Activated T-helper 1 cell treated with anti-CD3 and anti-CD28 coated beads, Interleukin-12 subunit alpha, Interleukin-12 subunit beta, Interleukin-2, Interleukin-4 antibody, amounts not matched to agents 30 ng/mL and 10 ng/mL and 1 ng/mL, durations not matched to agents 14 hours and 24 hours and 36 hours (primary cell): Measurements from ENCODE around the gene PSORS1C2. TPM values are rescaled to one million over a fixed set of nuclear protein-coding genes. Genes with fewer than 3 reads are reported as not detected.

Experiments
- DNase-seq: peaks from one replicate; pipeline ENCODE4 v3.0.0; 2021; ENCODE audit warnings: low spot score
- H3K27ac Mint-ChIP-seq: one replicate; pipeline ENCODE4 v1.8.0; 2021; ENCODE audit warnings: mild to moderate bottlenecking, mixed read lengths
- H3K27me3 Mint-ChIP-seq: one replicate; pipeline ENCODE4 v1.8.0; 2022; ENCODE audit warnings: mild to moderate bottlenecking, moderate library complexity, mixed read lengths; ENCODE audit not compliant: insufficient read depth
- H3K36me3 Mint-ChIP-seq: one replicate; pipeline ENCODE4 v1.8.0; 2021; ENCODE audit warnings: low read depth, mixed read lengths
- H3K4me1 Mint-ChIP-seq: one replicate; pipeline ENCODE4 v1.8.0; 2021; ENCODE audit warnings: low read depth, mixed read lengths
- H3K4me3 Mint-ChIP-seq: one replicate; pipeline ENCODE4 v1.8.0; 2021; ENCODE audit warnings: mild to moderate bottlenecking, moderate library complexity, mixed read lengths
- H3K9me3 Mint-ChIP-seq: one replicate; pipeline ENCODE4 v1.8.0; 2021; ENCODE audit warnings: mixed read lengths
- intact Hi-C: fragments of 100-400 bp; cut with micrococcal nuclease; formaldehyde crosslinking; loops from one replicate; pipeline ENCODE4 v1.15.1; 2024
- total RNA-seq: library from RNA; stranded (reverse); gene quantifications from 2 replicates; pipeline ENCODE4 v1.2.3, GENCODE V29; 2022

PSORS1C2 gene
- total RNA-seq, 1 donor from 2014 or later = not detected

DNA sequence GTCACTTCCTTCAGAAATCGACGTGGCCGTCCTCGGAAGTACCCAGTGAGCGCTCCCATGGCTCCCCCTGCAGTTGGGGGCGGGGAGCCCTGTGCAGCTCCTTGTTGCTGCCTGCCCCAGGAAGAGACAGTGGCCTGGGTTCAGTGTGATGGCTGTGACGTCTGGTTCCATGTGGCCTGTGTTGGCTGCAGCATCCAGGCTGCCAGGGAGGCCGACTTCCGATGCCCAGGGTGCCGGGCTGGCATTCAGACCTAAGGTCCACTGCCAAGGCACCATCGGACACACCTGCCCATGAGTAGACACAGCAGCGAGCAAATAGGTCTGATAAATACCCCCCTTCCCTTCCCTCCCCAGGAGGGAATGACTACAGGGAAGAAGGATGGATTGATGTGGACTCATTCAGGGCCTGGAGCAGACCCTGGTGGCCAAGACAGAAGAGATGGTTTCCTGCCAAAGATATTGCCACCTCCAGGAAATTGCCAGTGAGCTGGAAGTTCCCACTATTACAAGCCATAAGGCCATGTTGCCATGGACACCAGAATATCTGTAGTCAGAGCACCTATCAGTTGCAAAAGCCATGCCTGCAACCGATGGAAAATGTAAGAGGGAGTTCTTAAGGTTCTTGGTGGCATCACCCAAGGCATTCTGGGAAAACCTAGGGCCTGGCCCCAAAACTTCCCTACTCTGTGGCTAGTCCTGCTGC, 23.7 kb upstream of the PSORS1C2 start:
- intact Hi-C loops = no loop called here
- Mint-ChIP-seq H3K27me3 (no peaks in the 10 kb centered on the region), H3K4me3 (no peak overlapping the region), H3K4me1 (peaks cover 32% of the 10 kb centered on the region), H3K9me3 (no peaks in the 10 kb centered on the region), H3K36me3 (peaks cover 24% of the 10 kb centered on the region), H3K27ac (no peak overlapping the region)
- DNase-seq = no peak

DNA sequence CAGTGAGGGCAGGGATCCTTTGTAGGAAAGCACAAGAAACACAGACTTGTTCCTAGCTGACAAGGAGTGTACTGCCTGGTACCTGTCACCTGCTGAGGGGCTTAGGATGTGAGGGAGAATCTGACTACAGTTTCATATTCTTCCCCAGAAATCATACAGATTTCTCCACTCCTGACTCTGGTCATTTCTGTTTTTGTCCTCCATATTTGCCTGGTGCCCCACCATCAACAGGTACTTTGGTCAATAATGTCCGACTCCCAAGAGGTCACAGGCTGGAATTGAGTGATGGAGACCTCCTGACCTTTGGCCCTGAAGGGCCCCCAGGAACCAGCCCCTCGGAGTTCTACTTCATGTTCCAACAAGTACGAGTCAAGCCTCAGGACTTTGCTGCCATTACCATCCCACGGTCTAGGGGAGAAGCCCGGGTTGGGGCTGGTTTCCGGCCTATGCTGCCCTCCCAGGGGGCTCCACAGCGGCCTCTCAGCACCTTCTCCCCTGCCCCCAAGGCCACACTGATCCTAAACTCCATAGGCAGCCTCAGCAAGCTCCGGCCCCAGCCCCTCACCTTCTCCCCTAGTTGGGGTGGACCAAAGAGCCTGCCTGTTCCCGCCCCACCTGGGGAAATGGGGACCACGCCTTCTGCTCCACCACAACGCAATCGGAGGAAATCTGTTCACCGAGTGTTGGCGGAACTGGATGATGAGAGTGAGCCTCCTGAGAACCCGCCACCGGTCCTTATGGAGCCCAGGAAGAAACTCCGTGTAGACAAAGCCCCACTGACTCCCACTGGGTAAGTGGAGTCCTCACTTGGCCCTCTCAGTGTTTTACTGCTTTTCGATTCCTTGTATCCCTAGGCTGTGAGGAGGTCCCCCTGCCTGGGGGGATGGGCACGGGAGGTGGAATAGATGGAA, 22.6 kb upstream of the PSORS1C2 start:
- H3K36me3 Mint-ChIP-seq = peaks cover 22% of the 10 kb centered on the region
- H3K27ac Mint-ChIP-seq = no peak overlapping the region
- H3K9me3 Mint-ChIP-seq = no peaks in the 10 kb centered on the region
- H3K27me3 Mint-ChIP-seq = no peaks in the 10 kb centered on the region
- no peak for DNase-seq
- intact Hi-C loops = no loop called here
- H3K4me3 Mint-ChIP-seq = peak overlapping the region; percentile 55
- peaks cover 41% of the 10 kb centered on the region for H3K4me1 Mint-ChIP-seq

DNA sequence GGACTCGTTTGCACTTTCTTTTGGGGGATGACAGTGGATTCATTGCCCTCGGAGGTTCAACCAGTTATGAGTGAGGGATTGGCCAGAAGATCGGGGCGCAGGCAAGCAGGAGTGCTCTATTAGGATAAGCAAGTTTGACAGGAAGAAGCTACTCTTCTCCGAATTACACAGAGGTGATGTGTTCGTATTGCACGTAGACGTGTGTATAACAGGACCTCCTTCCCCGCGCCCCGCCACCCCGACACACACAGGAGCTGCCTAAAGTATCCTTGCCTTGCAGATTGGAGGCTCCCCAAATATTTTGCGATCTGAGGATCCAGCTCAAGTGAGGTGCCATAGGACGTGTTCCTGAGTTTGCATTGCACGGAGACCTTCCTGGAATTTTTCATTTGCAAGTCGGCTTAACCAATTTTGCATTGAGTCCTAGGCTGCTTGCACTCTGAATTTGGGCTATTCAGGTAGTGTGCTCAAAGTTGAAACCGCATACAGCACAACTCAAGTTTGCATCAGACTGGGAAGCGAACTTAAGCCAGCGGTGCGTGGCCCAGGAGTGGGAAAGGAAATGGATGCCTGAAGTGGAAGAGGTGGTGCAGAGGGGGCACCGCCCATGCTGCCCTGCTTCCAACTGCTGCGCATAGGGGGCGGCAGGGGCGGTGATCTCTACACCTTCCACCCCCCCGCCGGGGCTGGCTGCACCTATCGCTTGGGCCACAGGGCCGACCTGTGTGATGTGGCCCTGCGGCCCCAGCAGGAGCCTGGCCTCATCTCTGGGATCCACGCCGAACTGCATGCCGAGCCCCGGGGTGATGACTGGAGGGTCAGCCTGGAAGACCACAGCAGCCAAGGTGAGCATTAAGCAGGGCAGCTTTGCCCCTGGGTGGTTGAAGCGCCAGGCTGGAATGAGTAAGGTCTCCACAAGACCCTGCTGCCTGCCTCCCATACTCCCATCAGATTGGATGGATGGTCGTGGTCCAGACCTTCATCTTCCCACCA, 20.3 kb upstream of the PSORS1C2 start:
- intact Hi-C loops = loop anchor here (1.0 to 5.0 kb wide), 17 partner anchors 22 to 1036 kb away; partner anchors contain the start of genes ABCF1, BAG6, DDX39B and GNL1
- Mint-ChIP-seq H3K9me3 (no peaks in the 10 kb centered on the region), H3K36me3 (peaks cover 31% of the 10 kb centered on the region), H3K4me3 (peak overlapping the region; percentile 82), H3K4me1 (peaks cover 32% of the 10 kb centered on the region), H3K27ac (peak overlapping the region; percentile 75), H3K27me3 (no peaks in the 10 kb centered on the region)
- DNase-seq = peak; percentile 28

DNA sequence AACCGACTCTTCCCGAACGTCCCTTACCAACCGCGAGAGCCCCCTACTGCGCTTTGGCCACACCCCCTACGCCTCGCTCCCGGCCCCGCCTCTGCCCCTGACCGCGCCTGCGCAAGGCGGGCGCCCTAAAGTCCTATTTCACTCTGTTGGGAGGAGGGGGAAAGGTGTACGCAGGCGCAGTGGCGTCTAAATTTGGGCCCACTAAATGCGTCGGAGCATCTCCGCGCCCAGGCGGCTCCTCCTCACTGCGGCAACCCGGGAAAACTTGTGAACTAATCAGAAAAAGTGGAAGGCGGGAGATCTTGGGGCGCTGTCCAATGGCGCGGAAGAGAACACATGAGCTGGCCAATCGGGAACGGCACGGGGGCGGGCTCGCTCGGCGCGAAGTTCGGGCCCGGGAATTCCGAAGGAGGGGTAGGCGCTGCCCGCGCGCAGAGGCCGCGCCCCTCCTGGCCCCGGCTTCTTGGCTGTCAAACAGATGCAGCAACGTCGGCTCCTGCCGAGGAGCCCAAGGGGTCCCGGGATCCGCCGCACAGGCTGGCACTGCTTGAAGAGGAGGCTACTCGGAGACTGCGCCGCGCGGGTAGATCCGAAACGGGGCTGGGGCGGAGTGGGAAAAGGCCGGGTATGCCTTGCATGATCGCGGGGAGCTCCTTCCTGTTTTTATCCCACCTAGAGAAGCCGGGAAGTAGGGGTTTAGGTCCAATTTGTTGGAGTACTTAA, 19.4 kb upstream of the PSORS1C2 start, which contains the start of gene TCF19:
Gene TCF19 (plus strand): TSS at position 450 of the 723 bp plus-strand sequence. CDS start 881 bp downstream, outside the sequence.
- Mint-ChIP-seq H3K27me3 (no peaks in the 10 kb centered on the region), H3K9me3 (no peaks in the 10 kb centered on the region), H3K4me3 (peak within 1 kb of the TSS; percentile 82), H3K27ac (peak within 1 kb of the TSS; percentile 75), H3K36me3 (peaks cover 30% of the 10 kb centered on the region), H3K4me1 (peaks cover 29% of the 10 kb centered on the region)
- intact Hi-C loops = loop anchor here (1.0 to 5.0 kb wide), 17 partner anchors 21 to 1037 kb away; partner anchors contain the start of genes ABCF1, BAG6, DDX39B and GNL1
- DNase-seq = peak; percentile 99

- Mint-ChIP-seq H3K27me3 (no peaks in the 10 kb centered on the region), H3K9me3 (no peaks in the 10 kb centered on the region), H3K27ac (peak within 1 kb of the TSS; percentile 75), H3K4me1 (peaks cover 24% of the 10 kb centered on the region), H3K36me3 (peaks cover 30% of the 10 kb centered on the region), H3K4me3 (peak within 1 kb of the TSS; percentile 82)
- intact Hi-C loops = loop anchor here (1.0 to 5.0 kb wide), 17 partner anchors 20 to 1038 kb away; partner anchors contain the start of genes ABCF1, BAG6, DDX39B and GNL1
- no peak for DNase-seq
Observed at GRCh38 chr6:31157513-31158139, 18.8 kb upstream of the PSORS1C2 start, which contains the start of gene CCHCR1. Gene CCHCR1, minus strand, starts transcription at chr6:31157802. Its CDS starts 202 bp downstream, at chr6:31157600.

- no peaks in the 10 kb centered on the region for H3K27me3 Mint-ChIP-seq
- intact Hi-C loops = loop anchor here (5.0 kb wide), 1 partner anchor 386 kb away; the partner anchor contains the start of gene DDX39B
- DNase-seq = no peak
- H3K4me3 Mint-ChIP-seq = peak overlapping the region; percentile 82
- H3K9me3 Mint-ChIP-seq = no peaks in the 10 kb centered on the region
- peaks cover 24% of the 10 kb centered on the region for H3K4me1 Mint-ChIP-seq
- no peak overlapping the region for H3K27ac Mint-ChIP-seq
- H3K36me3 Mint-ChIP-seq = peaks cover 26% of the 10 kb centered on the region
Observed at GRCh38 chr6:31156641-31157040, 17.8 kb upstream of the PSORS1C2 start.

GRCh38 chr6:31154436-31154835, 15.6 kb upstream of the PSORS1C2 start:
- intact Hi-C loops = no loop called here
- no peaks in the 10 kb centered on the region for H3K27me3 Mint-ChIP-seq
- peaks cover 30% of the 10 kb centered on the region for H3K36me3 Mint-ChIP-seq
- H3K9me3 Mint-ChIP-seq = no peaks in the 10 kb centered on the region
- H3K4me1 Mint-ChIP-seq = peaks cover 18% of the 10 kb centered on the region
- no peak overlapping the region for H3K27ac Mint-ChIP-seq
- DNase-seq = no peak
- no peak overlapping the region for H3K4me3 Mint-ChIP-seq

DNA sequence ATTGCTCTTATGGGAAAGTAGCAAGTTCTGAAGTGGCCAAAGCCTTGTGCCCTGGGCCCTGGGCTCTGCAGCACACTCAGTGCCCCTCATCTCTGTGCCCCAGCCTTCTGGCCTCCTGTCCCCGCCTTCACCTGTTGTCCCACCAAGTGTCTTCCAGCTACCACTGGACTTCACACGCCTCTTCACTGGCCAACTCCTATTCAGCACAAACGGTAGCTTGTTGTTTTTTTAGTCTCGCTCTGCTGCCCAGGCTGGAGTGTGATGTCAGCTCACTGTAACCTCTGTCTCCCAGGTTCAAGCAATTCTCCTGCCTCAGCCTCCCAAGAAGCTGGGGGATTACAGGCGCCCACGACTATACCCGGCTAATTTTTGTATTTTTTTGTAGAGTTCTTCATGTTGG, 13.9 kb upstream of the PSORS1C2 start:
- DNase-seq = no peak
- Mint-ChIP-seq H3K4me1 (peaks cover 11% of the 10 kb centered on the region), H3K27ac (no peak overlapping the region), H3K4me3 (no peak overlapping the region), H3K9me3 (no peaks in the 10 kb centered on the region), H3K36me3 (peaks cover 25% of the 10 kb centered on the region), H3K27me3 (no peaks in the 10 kb centered on the region)
- intact Hi-C loops = no loop called here

- no peak overlapping the region for H3K4me3 Mint-ChIP-seq
- no peaks in the 10 kb centered on the region for H3K4me1 Mint-ChIP-seq
- peaks cover 21% of the 10 kb centered on the region for H3K36me3 Mint-ChIP-seq
- no peak for DNase-seq
- H3K9me3 Mint-ChIP-seq = no peaks in the 10 kb centered on the region
- H3K27me3 Mint-ChIP-seq = no peaks in the 10 kb centered on the region
- intact Hi-C loops = no loop called here
- no peak overlapping the region for H3K27ac Mint-ChIP-seq
Observed at GRCh38 chr6:31149827-31150447, 11.1 kb upstream of the PSORS1C2 start.

- Mint-ChIP-seq H3K4me3 (no peak overlapping the region), H3K9me3 (no peaks in the 10 kb centered on the region), H3K36me3 (peaks cover 3% of the 10 kb centered on the region), H3K27me3 (no peaks in the 10 kb centered on the region), H3K27ac (no peak overlapping the region), H3K4me1 (no peaks in the 10 kb centered on the region)
- intact Hi-C loops = no loop called here
- no peak for DNase-seq
Observed at GRCh38 chr6:31145386-31145785, 6.5 kb upstream of the PSORS1C2 start.

DNA sequence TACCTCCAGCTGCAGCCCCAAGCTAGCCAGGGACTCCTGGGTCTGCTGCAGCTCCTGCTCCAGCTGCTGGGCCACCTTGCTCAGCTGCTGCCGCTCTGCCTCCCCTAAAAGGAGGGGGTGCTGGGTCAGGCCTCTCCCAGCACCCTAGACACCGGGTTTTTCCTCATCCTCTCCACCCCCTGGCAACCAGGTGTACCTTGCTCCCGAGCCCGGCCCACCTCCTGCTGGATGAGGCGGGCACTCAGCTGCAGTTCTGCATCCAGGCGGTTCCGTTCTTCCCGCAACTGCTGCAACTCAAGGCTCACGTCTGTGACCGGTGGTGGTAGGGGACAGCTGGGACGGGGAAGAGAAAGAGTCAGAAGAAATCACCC, 6.1 kb upstream of the PSORS1C2 start:
- Mint-ChIP-seq H3K36me3 (peaks cover 3% of the 10 kb centered on the region), H3K27ac (no peak overlapping the region), H3K27me3 (no peaks in the 10 kb centered on the region), H3K4me1 (no peaks in the 10 kb centered on the region), H3K4me3 (no peak overlapping the region), H3K9me3 (no peaks in the 10 kb centered on the region)
- DNase-seq = no peak
- intact Hi-C loops = no loop called here
